ENCODE data around the gene SPATS2.

SPATS2 gene

GRCh38 chr12:49456131-49456679 is 88.9 kb downstream of the SPATS2 start:
- no peak for TF ChIP-seq EZH2 (IDR thresholded peaks at IDR 0.05; ENCODE audit: borderline replicate concordance, low read length)
- TF ChIP-seq CTCF (IDR thresholded peaks at IDR 0.05; ENCODE audit: low read length): no peak
- Histone ChIP-seq H3K9ac (ENCODE audit: low read length) (no peak overlapping the region), H3K4me3 (ENCODE audit: low read depth, low read length, poor library complexity, severe bottlenecking) (no peak overlapping the region), H4K20me1 (ENCODE audit: insufficient read depth, low read length) (no peaks in the 10 kb centered on the region), H3K27ac (ENCODE audit: low read depth, low read length, poor library complexity, severe bottlenecking) (no peak overlapping the region), H3K9me2 (ENCODE audit: low read depth, low read length) (no peaks in the 10 kb centered on the region), H3F3A (ENCODE audit: insufficient read depth, low read length) (no peaks in the 10 kb centered on the region), H3K9me3 (ENCODE audit: low read length) (no peaks in the 10 kb centered on the region), H3K79me2 (ENCODE audit: insufficient read depth, low read length) (peaks cover 5% of the 10 kb centered on the region), H3K4me1 (ENCODE audit: insufficient read depth, low read length, severe bottlenecking) (no peaks in the 10 kb centered on the region), H3K4me2 (ENCODE audit: low read length) (no peak overlapping the region), H2AFZ (ENCODE audit: low read length) (no peak overlapping the region), H3K36me3 (ENCODE audit: insufficient read depth, low read length) (peaks cover 8% of the 10 kb centered on the region; the same call in 1 of the 2 replicates), H3K27me3 (ENCODE audit: insufficient read depth, low read length) (no peaks in the 10 kb centered on the region)

GRCh38 chr12:49458816-49459215 is 91.6 kb downstream of the SPATS2 start:
- no peak overlapping the region for H3K4me2 ChIP-seq (ENCODE audit: low read length)

GRCh38 chr12:49461221-49461620 is 94.0 kb downstream of the SPATS2 start:
- H3F3A ChIP-seq (ENCODE audit: insufficient read depth, low read length): no peaks in the 10 kb centered on the region
- H4K20me1 ChIP-seq (ENCODE audit: insufficient read depth, low read length): no peaks in the 10 kb centered on the region
- no peak overlapping the region for H3K9ac ChIP-seq (ENCODE audit: low read length)
- no peak overlapping the region for H3K4me2 ChIP-seq (ENCODE audit: low read length)
- peaks cover 32% of the 10 kb centered on the region for H3K36me3 ChIP-seq (ENCODE audit: insufficient read depth, low read length)
- H3K9me2 ChIP-seq (ENCODE audit: low read depth, low read length): no peaks in the 10 kb centered on the region
- H3K9me3 ChIP-seq (ENCODE audit: low read length): no peaks in the 10 kb centered on the region
- TF ChIP-seq CTCF (IDR thresholded peaks at IDR 0.05; ENCODE audit: low read length) (no peak), EZH2 (IDR thresholded peaks at IDR 0.05; ENCODE audit: borderline replicate concordance, low read length) (no peak)
- no peak overlapping the region for H3K4me3 ChIP-seq (ENCODE audit: low read depth, low read length, poor library complexity, severe bottlenecking)
- peaks cover 4% of the 10 kb centered on the region; the same call in 1 of the 2 replicates for H3K79me2 ChIP-seq (ENCODE audit: insufficient read depth, low read length)
- no peaks in the 10 kb centered on the region for H3K4me1 ChIP-seq (ENCODE audit: insufficient read depth, low read length, severe bottlenecking)
- H3K27ac ChIP-seq (ENCODE audit: low read depth, low read length, poor library complexity, severe bottlenecking): no peak overlapping the region
- H2AFZ ChIP-seq (ENCODE audit: low read length): no peak overlapping the region
- no peaks in the 10 kb centered on the region for H3K27me3 ChIP-seq (ENCODE audit: insufficient read depth, low read length)

More at GRCh38 chr12:49458816-49459215, 91.6 kb downstream of the SPATS2 start:
- H3F3A ChIP-seq (ENCODE audit: insufficient read depth, low read length): no peaks in the 10 kb centered on the region
- no peak overlapping the region for H2AFZ ChIP-seq (ENCODE audit: low read length)
- H3K27ac ChIP-seq (ENCODE audit: low read depth, low read length, poor library complexity, severe bottlenecking): no peak overlapping the region
- H3K9ac ChIP-seq (ENCODE audit: low read length): no peak overlapping the region
- H3K27me3 ChIP-seq (ENCODE audit: insufficient read depth, low read length): no peaks in the 10 kb centered on the region
- no peak overlapping the region for H3K4me3 ChIP-seq (ENCODE audit: low read depth, low read length, poor library complexity, severe bottlenecking)
- peaks cover 27% of the 10 kb centered on the region for H3K36me3 ChIP-seq (ENCODE audit: insufficient read depth, low read length)
- TF ChIP-seq CTCF (IDR thresholded peaks at IDR 0.05; ENCODE audit: low read length): no peak
- no peak for TF ChIP-seq EZH2 (IDR thresholded peaks at IDR 0.05; ENCODE audit: borderline replicate concordance, low read length)
- no peaks in the 10 kb centered on the region for H3K9me3 ChIP-seq (ENCODE audit: low read length)
- H3K4me1 ChIP-seq (ENCODE audit: insufficient read depth, low read length, severe bottlenecking): no peaks in the 10 kb centered on the region
- H4K20me1 ChIP-seq (ENCODE audit: insufficient read depth, low read length): no peaks in the 10 kb centered on the region
- H3K79me2 ChIP-seq (ENCODE audit: insufficient read depth, low read length): peaks cover 4% of the 10 kb centered on the region; the same call in 1 of the 2 replicates
- H3K9me2 ChIP-seq (ENCODE audit: low read depth, low read length): no peaks in the 10 kb centered on the region

Data from OCI-LY1 (cell line).